Duodenal mucosa (tissue), 2 donors: ENCODE results near the gene COQ4.

Experiments used
- H3K27ac ChIP-seq: one replicate; pipeline ENCODE4 v1.7.0; 2013; ENCODE audit warnings: low read depth, low read length
- H3K27me3 ChIP-seq, 2 donors: one replicate each; pipeline ENCODE4 v1.7.0; 2013; ENCODE audit warnings: low read length in 2 of 2, control low read depth in 1 of 2; ENCODE audit not compliant: insufficient read depth in 2 of 2, control insufficient read depth in 1 of 2
- H3K36me3 ChIP-seq, 2 donors: one replicate each; pipeline ENCODE4 v1.7.0; 2013; ENCODE audit warnings: low read length in 2 of 2, control low read depth in 1 of 2; ENCODE audit not compliant: insufficient read depth in 2 of 2, control insufficient read depth in 1 of 2
- H3K4me1 ChIP-seq, 2 donors: one replicate each; pipeline ENCODE4 v1.7.0; 2013; ENCODE audit warnings: low read length in 2 of 2, control low read depth in 1 of 2; ENCODE audit not compliant: insufficient read depth in 2 of 2, control insufficient read depth in 1 of 2
- H3K4me3 ChIP-seq, 2 donors: one replicate each; pipeline ENCODE4 v1.7.0; 2013; ENCODE audit warnings: low read length in 2 of 2, low read depth in 1 of 2
- H3K9ac ChIP-seq, 2 donors: one replicate each; pipeline ENCODE4 v1.7.0; 2013; ENCODE audit warnings: low read length in 2 of 2, low read depth in 1 of 2
- H3K9me3 ChIP-seq, 2 donors: one replicate each; pipeline ENCODE4 v1.7.0; 2013; ENCODE audit warnings: low read length in 2 of 2, control low read depth in 1 of 2; ENCODE audit not compliant: control insufficient read depth in 1 of 2

Gene COQ4

GRCh38 chr9:128340691-128341434 is 18.2 kb downstream of the COQ4 start:
- Histone ChIP-seq H3K4me3 (peak overlapping the region; percentile 79 to 82), H3K9ac (peak overlapping the region; percentile 82 to 88), H3K27ac (peak overlapping the region; percentile 44), H3K36me3 (peaks cover 10 to 33% of the 10 kb centered on the region in 2 donors), H3K9me3 (no peaks in the 10 kb centered on the region), H3K4me1 (peaks cover 13 to 22% of the 10 kb centered on the region in 2 donors), H3K27me3 (no peaks in the 10 kb centered on the region)

GRCh38 chr9:128341435-128341849 is 18.8 kb downstream of the COQ4 start:
- peaks cover 10 to 34% of the 10 kb centered on the region in 2 donors for H3K36me3 ChIP-seq
- H3K4me3 ChIP-seq, result peak overlapping the region; percentile 79 to 82
- H3K4me1 ChIP-seq, result peaks cover 13 to 22% of the 10 kb centered on the region in 2 donors
- H3K9ac ChIP-seq, result peak overlapping the region; percentile 82 to 88
- no peaks in the 10 kb centered on the region for H3K9me3 ChIP-seq
- H3K27ac ChIP-seq, result peak overlapping the region; percentile 44
- H3K27me3 ChIP-seq, result no peaks in the 10 kb centered on the region

GRCh38 chr9:128342971-128343680 is 20.5 kb downstream of the COQ4 start:
- Histone ChIP-seq H3K4me1 (peaks cover 13 to 22% of the 10 kb centered on the region in 2 donors), H3K9ac (no peak overlapping the region), H3K27ac (no peak overlapping the region), H3K4me3 (peak overlapping the region in 1 of 2 donors; percentile 25), H3K9me3 (no peaks in the 10 kb centered on the region), H3K36me3 (peaks cover 21 to 49% of the 10 kb centered on the region in 2 donors), H3K27me3 (no peaks in the 10 kb centered on the region)

GRCh38 chr9:128343855-128344254 is 21.2 kb downstream of the COQ4 start:
- H3K4me1 ChIP-seq, result peaks cover 13 to 22% of the 10 kb centered on the region in 2 donors
- H3K36me3 ChIP-seq, result peaks cover 24 to 56% of the 10 kb centered on the region in 2 donors
- no peaks in the 10 kb centered on the region for H3K9me3 ChIP-seq
- H3K4me3 ChIP-seq, result no peak overlapping the region
- H3K9ac ChIP-seq, result no peak overlapping the region
- no peak overlapping the region for H3K27ac ChIP-seq
- no peaks in the 10 kb centered on the region for H3K27me3 ChIP-seq

GRCh38 chr9:128344931-128345605 is 22.4 kb downstream of the COQ4 start:
- H3K9ac ChIP-seq, result no peak overlapping the region
- peaks cover 29 to 67% of the 10 kb centered on the region in 2 donors for H3K36me3 ChIP-seq
- H3K4me3 ChIP-seq, result no peak overlapping the region
- no peak overlapping the region for H3K27ac ChIP-seq
- H3K9me3 ChIP-seq, result no peaks in the 10 kb centered on the region
- H3K4me1 ChIP-seq, result peaks cover 9 to 17% of the 10 kb centered on the region in 2 donors
- no peaks in the 10 kb centered on the region for H3K27me3 ChIP-seq

GRCh38 chr9:128349125-128349524 is 26.5 kb downstream of the COQ4 start:
- Histone ChIP-seq H3K27me3 (no peaks in the 10 kb centered on the region), H3K27ac (no peak overlapping the region), H3K4me3 (no peak overlapping the region), H3K9ac (no peak overlapping the region), H3K9me3 (no peaks in the 10 kb centered on the region), H3K36me3 (peaks cover 40 to 78% of the 10 kb centered on the region in 2 donors), H3K4me1 (no peaks in the 10 kb centered on the region)

- Histone ChIP-seq H3K9ac (no peak overlapping the region), H3K4me1 (no peaks in the 10 kb centered on the region), H3K27ac (no peak overlapping the region), H3K36me3 (peaks cover 42 to 73% of the 10 kb centered on the region in 2 donors), H3K27me3 (no peaks in the 10 kb centered on the region), H3K9me3 (no peaks in the 10 kb centered on the region), H3K4me3 (no peak overlapping the region)
Observed at GRCh38 chr9:128349772-128350171, 27.1 kb downstream of the COQ4 start.

GRCh38 chr9:128355451-128355850 is 32.8 kb downstream of the COQ4 start:
- Histone ChIP-seq H3K9me3 (no peaks in the 10 kb centered on the region), H3K4me1 (no peaks in the 10 kb centered on the region), H3K4me3 (no peak overlapping the region), H3K36me3 (peaks cover 20 to 50% of the 10 kb centered on the region in 2 donors), H3K27ac (no peak overlapping the region), H3K27me3 (no peaks in the 10 kb centered on the region), H3K9ac (no peak overlapping the region)

GRCh38 chr9:128358090-128358489 is 35.5 kb downstream of the COQ4 start:
- Histone ChIP-seq H3K36me3 (peaks cover 10 to 37% of the 10 kb centered on the region in 2 donors), H3K27ac (no peak overlapping the region), H3K9me3 (no peaks in the 10 kb centered on the region)

GRCh38 chr9:128358861-128359260 is 36.2 kb downstream of the COQ4 start:
- peaks cover 13% of the 10 kb centered on the region in 2 donors for H3K4me1 ChIP-seq
- H3K9ac ChIP-seq, result no peak overlapping the region
- H3K27me3 ChIP-seq, result no peaks in the 10 kb centered on the region
- H3K9me3 ChIP-seq, result no peaks in the 10 kb centered on the region
- H3K4me3 ChIP-seq, result no peak overlapping the region
- peaks cover 9 to 32% of the 10 kb centered on the region in 2 donors for H3K36me3 ChIP-seq
- H3K27ac ChIP-seq, result no peak overlapping the region

More at GRCh38 chr9:128358090-128358489, 35.5 kb downstream of the COQ4 start:
- H3K4me1 ChIP-seq, result peaks cover 13% of the 10 kb centered on the region in 2 donors
- H3K27me3 ChIP-seq, result no peaks in the 10 kb centered on the region
- no peak overlapping the region for H3K9ac ChIP-seq
- no peak overlapping the region for H3K4me3 ChIP-seq
